ENCODE data around the gene PANX1.
A peak's percentile ranks its signal among the peaks of the same experiment; 100 is the strongest.
"Not testable (repeated sequence)": the region's sequence is repeated elsewhere in the genome, so short reads cannot be mapped to it uniquely, and the experiment has no call there.

The PANX1 gene

DNA sequence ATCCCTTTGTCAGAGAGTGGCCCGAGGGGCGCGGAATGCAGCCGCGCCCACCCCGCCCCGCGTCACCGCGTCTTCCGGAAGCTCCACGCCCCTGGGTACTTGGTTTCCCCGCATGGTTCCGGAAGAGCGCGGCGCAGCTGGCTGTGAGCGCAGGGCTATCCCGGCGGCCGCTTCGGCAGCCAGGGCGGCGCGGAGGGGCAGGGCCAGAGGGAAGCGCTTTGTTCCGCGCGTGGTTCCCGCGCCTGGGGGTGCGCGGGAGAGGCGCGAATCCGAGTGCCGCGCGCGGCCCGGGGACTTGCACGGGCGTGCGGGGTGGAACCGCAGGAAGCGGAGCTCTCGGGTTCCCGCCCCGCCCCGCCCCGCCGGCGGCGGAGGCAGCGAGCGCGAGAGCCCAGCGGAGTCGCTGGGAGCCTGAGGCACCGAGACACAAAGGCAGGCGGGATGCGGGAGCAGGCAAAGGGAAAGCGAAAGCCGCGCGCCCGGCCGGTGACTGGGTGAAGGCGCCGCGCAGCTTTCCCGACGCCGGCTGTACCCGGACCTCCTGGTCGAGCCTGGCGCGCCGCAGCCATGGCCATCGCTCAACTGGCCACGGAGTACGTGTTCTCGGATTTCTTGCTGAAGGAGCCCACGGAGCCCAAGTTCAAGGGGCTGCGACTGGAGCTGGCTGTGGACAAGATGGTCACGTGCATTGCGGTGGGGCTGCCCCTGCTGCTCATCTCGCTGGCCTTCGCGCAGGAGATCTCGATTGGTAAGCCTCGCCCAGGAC lies at the start of gene PANX1:
Gene PANX1 (plus strand): TSS at position 96 of the 766 bp plus-strand sequence. CDS start 472 bp downstream, at position 568.
- DNase-seq (ENCODE audit: low spot score), result peak; percentile 82

- no peak for DNase-seq (ENCODE audit: low spot score)
Measured at GRCh38 chr11:94084164-94084563, 44.5 kb upstream of the PANX1 start.

DNA sequence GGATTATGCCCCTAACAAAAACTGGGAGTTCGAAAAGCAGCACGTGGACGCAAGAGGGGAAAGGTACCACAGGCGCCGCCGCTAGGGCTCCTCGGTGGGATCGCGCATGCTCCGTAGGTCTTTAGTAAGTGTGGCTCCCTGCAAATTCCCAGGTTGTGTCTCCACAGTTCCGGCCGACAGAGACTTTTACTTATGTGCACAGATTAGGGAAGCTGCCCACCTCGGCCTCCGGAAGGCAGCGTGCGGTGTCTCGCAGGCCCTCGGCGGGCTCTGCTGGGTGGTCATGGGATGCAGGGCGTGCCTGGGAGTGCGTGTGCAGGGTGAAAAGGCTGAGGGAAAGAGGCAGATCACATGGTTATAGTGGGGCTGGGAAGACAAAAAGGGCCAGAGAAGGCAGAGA lies 39.7 kb upstream of the PANX1 start:
- DNase-seq (ENCODE audit: low spot score), result no peak

DNA sequence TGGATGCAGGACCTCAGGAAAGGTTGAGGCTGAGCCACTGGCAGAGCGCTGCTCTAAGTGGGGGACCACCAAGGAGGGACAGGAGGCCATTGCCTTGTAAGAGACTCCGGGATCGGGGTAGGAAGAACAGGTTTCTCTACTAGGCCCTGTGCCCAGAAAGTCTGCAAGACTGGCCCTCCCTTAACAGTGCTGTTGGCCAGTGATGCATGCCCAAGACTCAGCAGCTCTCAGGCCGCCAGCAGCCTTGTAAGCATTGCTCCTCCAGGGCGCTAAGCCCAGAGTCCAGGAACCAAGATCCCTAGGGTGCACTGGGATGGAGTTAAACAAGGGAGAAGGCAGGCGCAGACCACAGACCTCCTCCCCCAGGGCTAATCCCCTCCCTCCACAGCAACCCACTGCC lies 39.3 kb upstream of the PANX1 start:
- DNase-seq (ENCODE audit: low spot score), result no peak

- no peak for DNase-seq (ENCODE audit: low spot score)
Measured at GRCh38 chr11:94090401-94090800, 38.2 kb upstream of the PANX1 start.

GRCh38 chr11:94091091-94091490 lies 37.5 kb upstream of the PANX1 start:
- DNase-seq (ENCODE audit: low spot score), result no peak

- DNase-seq (ENCODE audit: low spot score), result no peak
Measured at GRCh38 chr11:94100253-94100652, 28.4 kb upstream of the PANX1 start.

GRCh38 chr11:94103471-94103870 lies 25.2 kb upstream of the PANX1 start:
- DNase-seq (ENCODE audit: low spot score), result no peak

- DNase-seq (ENCODE audit: low spot score), result no peak
Measured at GRCh38 chr11:94104734-94105133, 23.9 kb upstream of the PANX1 start.

GRCh38 chr11:94106716-94107115 lies 21.9 kb upstream of the PANX1 start:
- no peak for DNase-seq (ENCODE audit: low spot score)

DNA sequence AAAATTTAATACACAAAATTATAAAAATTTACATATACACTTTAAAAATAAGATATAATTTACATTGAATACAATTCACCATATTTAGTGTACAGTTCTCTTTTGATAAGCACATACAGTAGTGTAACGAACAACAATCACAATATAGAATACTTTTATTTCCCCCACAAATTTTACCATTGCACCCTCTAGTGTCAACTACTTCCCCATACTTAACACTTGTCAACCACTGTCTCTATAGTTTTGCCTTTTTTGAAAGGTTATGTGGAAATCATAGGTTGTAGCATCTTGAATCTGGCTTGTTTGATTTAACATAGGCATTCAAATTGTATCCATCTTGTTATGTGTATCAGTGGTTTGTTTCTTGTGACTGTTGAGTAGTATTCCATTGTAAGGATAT lies 21.3 kb upstream of the PANX1 start:
- DNase-seq (ENCODE audit: low spot score), result no peak

DNA sequence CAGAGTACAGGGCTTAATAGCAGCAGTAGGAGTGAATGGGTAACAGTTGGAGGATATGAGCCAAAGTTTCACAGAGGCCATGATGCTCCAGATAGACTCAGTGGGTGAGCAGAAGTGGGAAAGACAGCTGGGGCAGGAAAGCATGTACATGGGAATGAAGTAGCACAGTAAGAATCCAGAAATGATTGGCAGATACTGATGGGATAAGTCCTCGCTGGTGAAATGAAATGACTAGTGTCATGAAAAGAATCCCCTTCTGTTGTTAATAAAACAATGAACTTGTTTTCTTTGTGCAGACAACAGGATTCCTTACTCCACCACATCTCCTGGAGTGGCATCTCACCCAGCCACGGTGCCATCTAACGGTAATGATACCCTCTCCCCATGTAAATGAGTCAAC lies 17.4 kb upstream of the PANX1 start:
- no peak for DNase-seq (ENCODE audit: low spot score)

GRCh38 chr11:94111660-94112059 lies 17.0 kb upstream of the PANX1 start:
- no peak for DNase-seq (ENCODE audit: low spot score)

DNA sequence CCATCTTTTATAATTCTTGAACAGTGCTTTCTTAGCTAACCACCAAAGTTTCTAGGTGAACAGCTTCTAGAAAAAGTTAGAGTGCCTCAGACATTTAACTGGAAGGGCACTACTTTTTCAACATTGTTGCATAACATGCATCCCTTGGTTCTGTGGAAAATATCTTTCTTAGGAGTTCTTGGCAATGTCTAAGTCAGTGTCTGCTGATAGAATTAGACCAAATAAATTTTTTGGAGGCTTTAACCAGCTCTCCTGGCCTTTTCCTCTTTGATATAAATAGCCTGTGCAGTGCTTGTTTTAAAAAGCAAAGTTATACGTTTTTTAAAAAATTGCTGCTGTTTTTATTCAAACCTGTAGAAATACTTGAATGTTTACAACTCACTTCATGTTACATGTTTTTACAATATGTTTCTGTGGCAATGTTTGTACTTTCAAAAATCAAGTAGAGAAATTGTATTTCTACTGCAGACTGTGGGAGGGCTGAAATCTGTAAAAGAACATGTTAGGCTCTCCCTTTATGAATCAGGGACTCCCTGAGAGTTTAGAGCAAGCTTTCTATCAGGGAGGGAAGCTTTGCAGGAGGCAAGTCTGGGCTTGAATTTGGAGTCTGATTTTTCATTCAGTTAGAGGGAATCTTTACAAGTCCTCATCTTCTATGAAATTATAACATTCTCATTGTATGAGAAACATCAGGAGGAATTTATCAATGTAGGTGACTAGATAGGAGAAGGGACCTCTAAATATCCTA lies 16.3 kb upstream of the PANX1 start:
- no peak for DNase-seq (ENCODE audit: low spot score)

DNA sequence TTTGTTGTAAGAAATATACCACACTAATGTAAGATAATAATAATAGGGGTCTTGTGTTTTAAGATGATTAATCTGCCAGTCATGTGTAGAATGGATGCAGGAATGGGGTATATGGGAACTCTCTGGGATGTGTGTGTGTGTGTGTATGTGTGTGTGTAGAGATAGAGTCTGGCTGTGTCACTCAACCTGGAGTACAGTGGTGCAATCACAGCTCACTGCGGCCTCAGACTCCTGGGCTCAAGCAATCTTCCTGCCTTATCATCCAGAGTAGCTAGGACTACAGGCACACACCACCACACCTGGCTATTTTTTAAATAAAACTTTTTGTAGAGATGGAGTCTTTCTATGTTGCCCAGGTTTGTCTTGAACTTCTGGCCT lies 11.5 kb upstream of the PANX1 start:
- DNase-seq (ENCODE audit: low spot score), result no peak

DNA sequence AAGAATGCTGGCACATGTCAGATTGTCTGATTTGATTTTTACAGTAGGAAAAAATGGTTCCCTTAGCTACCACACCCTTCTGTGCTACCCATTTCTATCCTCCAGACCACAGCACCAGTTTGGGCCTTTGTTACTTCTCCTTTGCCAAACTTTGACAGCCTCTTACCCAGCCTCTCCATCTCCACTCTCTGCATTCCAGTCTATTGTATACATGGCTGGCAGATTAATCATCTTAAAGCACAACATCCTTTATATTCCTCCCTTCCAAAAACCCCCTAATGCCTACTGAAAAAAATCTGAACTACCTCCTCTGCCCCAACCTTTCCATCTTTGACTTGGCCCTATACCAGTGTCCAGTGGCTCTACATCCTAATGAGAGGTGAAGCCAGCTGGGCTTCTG lies 10.8 kb upstream of the PANX1 start:
- DNase-seq (ENCODE audit: low spot score), result no peak

DNA sequence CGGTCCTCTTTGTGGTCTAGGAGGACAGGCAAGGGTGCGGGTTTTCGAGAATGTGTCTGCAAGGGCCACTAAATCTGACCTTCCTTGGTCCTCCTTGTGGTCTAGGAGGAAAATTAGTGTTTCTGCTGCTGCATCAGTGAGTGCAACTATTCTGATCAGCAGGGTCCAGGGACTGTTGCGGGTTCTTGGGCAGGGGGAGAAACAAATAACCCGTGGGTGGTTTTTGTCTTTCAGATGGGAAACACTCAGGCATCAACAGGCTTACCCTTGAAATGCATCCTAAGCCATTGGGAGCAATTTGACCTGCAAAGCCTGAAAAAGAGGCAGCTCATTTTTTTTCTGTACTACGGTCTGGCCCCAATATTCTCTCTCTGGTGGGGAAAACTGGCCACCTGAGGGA lies 9.0 kb upstream of the PANX1 start:
- not testable (repeated sequence) for DNase-seq (ENCODE audit: low spot score)

DNA sequence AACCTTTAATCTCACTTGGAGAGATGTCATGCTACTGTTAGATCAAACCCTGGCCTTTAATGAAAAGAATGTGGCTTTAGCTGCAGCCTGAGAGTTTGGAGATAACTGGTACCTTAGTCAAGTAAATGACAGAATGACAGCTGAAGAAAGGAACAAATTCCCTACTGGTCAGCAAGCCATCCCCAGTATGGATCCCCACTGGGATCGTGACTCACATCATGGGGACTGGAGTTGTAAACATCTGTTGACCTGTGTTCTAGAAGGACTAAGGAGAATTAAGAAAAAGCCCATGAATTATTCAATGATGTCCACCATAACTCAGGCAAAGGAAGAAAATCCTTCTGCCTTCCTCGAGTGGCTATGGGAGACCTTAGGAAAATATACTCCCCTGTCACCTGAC lies 8.1 kb upstream of the PANX1 start:
- not testable (repeated sequence) for DNase-seq (ENCODE audit: low spot score)

GRCh38 chr11:94120946-94121345 lies 7.7 kb upstream of the PANX1 start:
- DNase-seq (ENCODE audit: low spot score), result no peak

GRCh38 chr11:94125407-94126115 lies 3.1 kb upstream of the PANX1 start:
- no peak for DNase-seq (ENCODE audit: low spot score)

GRCh38 chr11:94127638-94128037 lies 1.0 kb upstream of the PANX1 start:
- peak; percentile 30 for DNase-seq (ENCODE audit: low spot score)

- peak; percentile 47 for DNase-seq (ENCODE audit: low spot score)
Measured at GRCh38 chr11:94128291-94128745, 323 bp upstream of the PANX1 start.
